ENCODE data around the gene GALNT7.

- no peak for TF ChIP-seq CTCF (conservative IDR thresholded peaks at IDR 0.05; ENCODE audit: low read depth, low read length)
- TF ChIP-seq EZH2phosphoT487 (IDR thresholded peaks at IDR 0.05; ENCODE audit: borderline replicate concordance, low read length) = no peak
- no peak for TF ChIP-seq EZH2 (IDR thresholded peaks at IDR 0.05; ENCODE audit: low read length, unreplicated experiment)
Measured at GRCh38 chr4:173246719-173247118, 78.1 kb downstream of the GALNT7 start.

Data from PC-3 (cell line).